Gastroesophageal sphincter (tissue), 4 donors: ENCODE results near the gene POLR2M. TPM values are rescaled to one million over a fixed set of nuclear protein-coding genes. Genes with fewer than 3 reads are reported as not detected.

Source experiments
- ATAC-seq: fragments of 150-250 bp; one replicate; pipeline ENCODE4 v1.9.1; 2016; ENCODE audit warnings: mild to moderate bottlenecking, moderate library complexity
- H3K27ac ChIP-seq, 4 donors: fragments of 200-600 bp; sonication (generic) in 3 of 4; 1 replicate in 3 of 4; 2 replicates in 1 of 4; pipeline ENCODE4 v1.5.1; 2016 to 2019
- H3K27me3 ChIP-seq: fragments of 200-600 bp; sonication (generic); one replicate; pipeline ENCODE4 v1.5.1; 2019
- H3K36me3 ChIP-seq, 2 donors: fragments of 200-600 bp; sonication (generic); one replicate each; pipeline ENCODE4 v1.5.1; 2019; ENCODE audit warnings: control low read depth in 1 of 2
- H3K4me1 ChIP-seq, 3 donors: fragments of 200-600 bp; sonication (generic); 1 replicate in 2 of 3; 2 replicates in 1 of 3; pipeline ENCODE4 v1.5.1; 2016 to 2019; ENCODE audit warnings: control low read depth in 2 of 3
- H3K4me3 ChIP-seq, 2 donors: fragments of 200-600 bp; sonication (generic); one replicate each; pipeline ENCODE4 v1.5.1; 2019; ENCODE audit warnings: mild to moderate bottlenecking in 1 of 2, moderate library complexity in 1 of 2
- H3K9me3 ChIP-seq, 3 donors: fragments of 200-600 bp; sonication (generic); one replicate each; pipeline ENCODE4 v1.5.1; 2017 to 2019; ENCODE audit warnings: control low read depth in 2 of 3
- CTCF ChIP-seq, 4 experiments: fragments of 200-600 bp in 2 of 4; fragments of 450-650 bp in 2 of 4; sonication (generic) in 1 of 4; IDR thresholded peaks; one replicate each; pipeline ENCODE4 v1.5.1; 2017 to 2019; ENCODE audit warnings: antibody characterized with exemption in 4 of 4, mild to moderate bottlenecking in 2 of 4, moderate library complexity in 2 of 4
- EP300 ChIP-seq: sonication (generic); formaldehyde crosslinking; IDR thresholded peaks from one replicate; pipeline ENCODE4 v1.6.1; 2017; ENCODE audit warnings: antibody characterized with exemption, mild to moderate bottlenecking
- POLR2A ChIP-seq, 2 donors: fragments of 450-650 bp; IDR thresholded peaks; one replicate each; pipeline ENCODE4 v1.6.1; 2017; ENCODE audit warnings: antibody characterized with exemption in 2 of 2, mild to moderate bottlenecking in 2 of 2, moderate library complexity in 1 of 2
- POLR2AphosphoS5 ChIP-seq: sonication (generic); formaldehyde crosslinking; IDR thresholded peaks from one replicate; pipeline ENCODE4 v1.6.1; 2017; ENCODE audit warnings: antibody characterized with exemption
- WGBS, 2 donors: methylation state at CpG; one replicate each; pipeline ENCODE4 v1.1.5; 2018; ENCODE audit warnings: low coverage in 1 of 2; 5-methylcytosine and 5-hydroxymethylcytosine counted together
- total RNA-seq, 4 donors: library from RNA; depleted of rRNA; stranded (reverse); fragments of >200 nt; gene quantifications; one replicate each; pipeline ENCODE4 v1.1.0, GENCODE V29; 2016

The POLR2M gene
- total RNA-seq, 4 donors from 2014 or later = 47.3 to 80.5 (median 59.0) TPM

DNA sequence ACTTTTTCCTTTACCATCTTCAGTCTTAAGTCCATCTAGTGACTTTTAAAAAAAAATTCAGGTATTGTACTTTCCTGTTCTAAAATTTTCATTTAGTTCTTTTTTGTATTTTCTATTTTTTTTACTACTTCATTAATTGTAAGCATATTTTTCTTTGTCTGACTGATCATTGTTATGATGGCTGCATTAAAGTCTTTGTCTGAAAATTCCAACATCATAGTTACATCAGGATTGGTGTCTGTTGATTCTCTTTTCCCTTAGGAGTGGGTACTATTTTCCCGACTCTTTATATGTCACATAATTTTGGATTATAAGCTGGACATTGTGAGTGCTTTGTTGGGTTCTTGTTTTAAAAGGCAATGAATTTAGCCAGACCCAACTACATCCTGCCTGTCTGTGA lies 34.9 kb upstream of the POLR2M start:
- Histone ChIP-seq H3K27ac (no peak overlapping the region), H3K36me3 (peaks cover 0 to 13% of the 10 kb centered on the region in 2 donors), H3K4me3 (no peak overlapping the region), H3K9me3 (no peaks in the 10 kb centered on the region), H3K27me3 (no peaks in the 10 kb centered on the region), H3K4me1 (peaks cover 0 to 19% (median 6%) of the 10 kb centered on the region in 3 donors)
- no peak for ATAC-seq
- TF ChIP-seq POLR2AphosphoS5 (no peak), CTCF (IDR thresholded peaks at IDR 0.05) (no peak), EP300 (no peak), POLR2A (IDR thresholded peaks at IDR 0.05) (no peak)
- 0% methylated on average over 1 of the region's 1 CpG for WGBS, 2 donors

DNA sequence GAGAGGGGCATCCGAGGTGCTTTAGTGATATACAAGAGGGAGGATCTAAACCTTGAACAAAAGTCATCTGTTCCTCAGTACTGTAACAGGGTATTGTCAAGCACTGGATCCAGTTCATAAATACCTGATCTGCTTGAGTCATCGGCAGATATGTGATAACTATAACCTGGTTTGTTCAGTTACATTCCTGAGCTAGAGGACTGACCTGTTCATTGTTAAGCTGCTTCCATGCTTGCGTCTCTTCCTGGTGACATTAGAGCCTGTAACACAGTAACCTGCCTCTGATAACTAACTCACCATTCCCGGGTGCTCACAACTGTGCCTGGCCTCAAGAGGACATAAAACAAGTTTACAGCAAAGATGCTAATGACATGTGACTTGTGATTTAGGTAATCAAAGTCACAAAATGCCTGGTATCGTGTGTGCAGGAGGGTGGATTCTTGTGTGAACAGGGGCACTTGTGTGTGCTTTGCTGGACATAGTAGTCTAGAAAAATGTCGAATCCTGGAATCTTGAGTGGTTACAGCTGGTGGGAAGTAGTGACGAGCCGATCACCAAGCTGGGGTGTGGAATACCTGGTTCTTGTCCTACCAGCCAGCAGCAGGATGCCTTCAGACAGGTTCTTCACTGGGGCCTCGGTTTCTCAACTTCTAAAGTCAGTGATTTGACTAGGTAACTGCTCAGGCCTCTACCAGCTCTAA lies 30.9 kb upstream of the POLR2M start:
- H3K36me3 ChIP-seq = peaks cover 0 to 13% of the 10 kb centered on the region in 2 donors
- ATAC-seq = no peak
- no peaks in the 10 kb centered on the region for H3K27me3 ChIP-seq
- peaks cover 0 to 12% (median 0%) of the 10 kb centered on the region in 3 donors for H3K4me1 ChIP-seq
- TF ChIP-seq EP300 = no peak
- TF ChIP-seq CTCF (IDR thresholded peaks at IDR 0.05) = no peak
- no peak for TF ChIP-seq POLR2A (IDR thresholded peaks at IDR 0.05)
- TF ChIP-seq POLR2AphosphoS5 = no peak
- no peak overlapping the region for H3K27ac ChIP-seq
- H3K4me3 ChIP-seq = no peak overlapping the region
- H3K9me3 ChIP-seq = no peaks in the 10 kb centered on the region
- WGBS, 2 donors = 82 to 93% methylated on average over 4 to 8 of the region's 9 CpGs

DNA sequence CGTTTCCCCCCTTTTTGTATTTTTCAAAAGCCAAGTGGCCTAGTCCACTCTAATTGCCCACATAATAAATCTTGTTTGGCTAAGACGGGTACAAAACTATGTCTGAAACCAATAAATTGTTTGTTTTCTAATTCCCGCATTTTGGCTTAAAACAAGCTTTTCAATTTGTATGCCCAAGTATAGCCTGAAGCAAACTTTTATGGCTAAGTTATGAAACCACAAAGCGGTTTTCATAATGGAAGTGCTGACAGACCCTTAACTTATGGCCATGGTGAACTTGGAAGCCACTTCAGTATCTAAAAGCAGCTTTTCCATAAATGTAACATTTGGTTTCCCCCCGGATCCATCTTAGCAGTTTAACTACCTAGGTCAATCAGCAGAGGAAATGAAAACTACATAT lies 29.9 kb upstream of the POLR2M start:
- H3K27me3 ChIP-seq = no peaks in the 10 kb centered on the region
- TF ChIP-seq POLR2A (IDR thresholded peaks at IDR 0.05) = no peak
- no peak for TF ChIP-seq EP300
- no peak for TF ChIP-seq CTCF (IDR thresholded peaks at IDR 0.05)
- WGBS, 2 donors = 84 to 88% methylated on average over 5 of the region's 5 CpGs
- H3K36me3 ChIP-seq = peaks cover 0 to 13% of the 10 kb centered on the region in 2 donors
- H3K4me1 ChIP-seq = peaks cover 0 to 20% (median 0%) of the 10 kb centered on the region in 3 donors
- no peak overlapping the region for H3K4me3 ChIP-seq
- no peaks in the 10 kb centered on the region for H3K9me3 ChIP-seq
- ATAC-seq = no peak
- H3K27ac ChIP-seq = no peak overlapping the region

- no peak overlapping the region for H3K4me3 ChIP-seq
- WGBS, 2 donors = 65 to 83% methylated on average over 1 to 3 of the region's 3 CpGs
- no peak for TF ChIP-seq EP300
- no peak for TF ChIP-seq POLR2AphosphoS5
- TF ChIP-seq POLR2A (IDR thresholded peaks at IDR 0.05) = no peak
- TF ChIP-seq CTCF (IDR thresholded peaks at IDR 0.05) = no peak
- no peaks in the 10 kb centered on the region for H3K27me3 ChIP-seq
- no peak overlapping the region for H3K27ac ChIP-seq
- ATAC-seq = no peak
- H3K36me3 ChIP-seq = peaks cover 0 to 13% of the 10 kb centered on the region in 2 donors
- H3K4me1 ChIP-seq = peaks cover 0 to 26% (median 0%) of the 10 kb centered on the region in 3 donors
- H3K9me3 ChIP-seq = no peaks in the 10 kb centered on the region
Measured at GRCh38 chr15:57677204-57677603, 29.3 kb upstream of the POLR2M start.

- H3K27me3 ChIP-seq = no peaks in the 10 kb centered on the region
- ATAC-seq = no peak
- H3K4me3 ChIP-seq = no peak overlapping the region
- H3K4me1 ChIP-seq = peaks cover 0 to 50% (median 4%) of the 10 kb centered on the region in 3 donors
- H3K9me3 ChIP-seq = no peaks in the 10 kb centered on the region
- TF ChIP-seq POLR2AphosphoS5 = no peak
- peaks cover 0 to 11% of the 10 kb centered on the region in 2 donors for H3K36me3 ChIP-seq
- H3K27ac ChIP-seq = no peak overlapping the region
- 83% methylated on average over 1 of the region's 1 CpG; no CpG with 5 or more reads in 1 of the 2 donors for WGBS, 2 donors
Measured at GRCh38 chr15:57680021-57680420, 26.5 kb upstream of the POLR2M start.
